Astrocyte (in vitro differentiated cells and primary cell): ENCODE results near the gene HNRNPA1.

Source experiments
- CTCF ChIP-seq: IDR thresholded peaks from 2 replicates; pipeline ENCODE4 v1.5.1; 2011; ENCODE audit warnings: low read depth, mild to moderate bottlenecking, inconsistent platforms, low read length, moderate library complexity; ENCODE audit not compliant: insufficient read depth
- EZH2 ChIP-seq: IDR thresholded peaks from 2 replicates; pipeline ENCODE4 v1.6.1; 2012; ENCODE audit warnings: mild to moderate bottlenecking, low read length, inconsistent platforms; ENCODE audit not compliant: insufficient read depth

DNA sequence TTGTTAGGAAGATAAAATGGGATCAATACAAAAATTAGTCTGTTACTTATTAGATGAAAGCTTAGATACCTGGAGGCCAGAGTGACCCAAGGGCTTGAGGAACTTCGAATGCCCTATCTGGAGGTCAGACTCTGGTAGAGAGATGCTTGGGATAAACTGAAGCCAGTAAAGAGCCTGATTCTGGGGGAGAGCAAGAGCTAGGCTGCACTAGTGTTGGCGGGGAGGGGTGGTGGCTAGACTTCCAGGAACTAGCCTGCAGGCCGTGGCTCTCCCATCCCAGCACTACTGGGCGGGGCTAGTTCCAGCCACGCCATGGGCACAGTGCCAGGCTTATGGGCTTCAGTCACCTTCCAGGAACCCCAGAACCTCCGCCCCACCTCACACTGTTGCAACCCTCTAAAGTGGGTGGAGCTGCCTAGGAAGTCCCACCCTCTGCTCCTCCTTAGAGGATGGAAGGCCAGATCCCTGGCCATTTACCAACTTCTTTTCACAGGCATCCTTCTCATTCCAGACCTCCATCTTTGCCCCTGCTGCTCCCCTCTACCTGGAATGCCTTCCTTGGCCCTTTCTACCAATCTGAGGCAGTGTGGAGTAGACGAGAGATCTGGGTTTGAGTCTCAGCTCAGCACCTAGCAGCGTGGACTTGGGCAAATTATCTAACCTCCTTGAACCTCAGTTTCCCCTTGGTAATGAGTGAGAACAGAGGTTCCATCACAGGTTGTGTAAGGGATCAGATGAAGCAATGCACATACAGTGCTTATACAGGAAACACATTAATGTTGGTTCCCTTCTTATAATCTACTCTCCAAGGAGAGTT is 26.6 kb downstream of the HNRNPA1 start:
- TF ChIP-seq CTCF: no peak
- TF ChIP-seq EZH2: no peak
